ENCODE results near the gene TRAM2.

DNA sequence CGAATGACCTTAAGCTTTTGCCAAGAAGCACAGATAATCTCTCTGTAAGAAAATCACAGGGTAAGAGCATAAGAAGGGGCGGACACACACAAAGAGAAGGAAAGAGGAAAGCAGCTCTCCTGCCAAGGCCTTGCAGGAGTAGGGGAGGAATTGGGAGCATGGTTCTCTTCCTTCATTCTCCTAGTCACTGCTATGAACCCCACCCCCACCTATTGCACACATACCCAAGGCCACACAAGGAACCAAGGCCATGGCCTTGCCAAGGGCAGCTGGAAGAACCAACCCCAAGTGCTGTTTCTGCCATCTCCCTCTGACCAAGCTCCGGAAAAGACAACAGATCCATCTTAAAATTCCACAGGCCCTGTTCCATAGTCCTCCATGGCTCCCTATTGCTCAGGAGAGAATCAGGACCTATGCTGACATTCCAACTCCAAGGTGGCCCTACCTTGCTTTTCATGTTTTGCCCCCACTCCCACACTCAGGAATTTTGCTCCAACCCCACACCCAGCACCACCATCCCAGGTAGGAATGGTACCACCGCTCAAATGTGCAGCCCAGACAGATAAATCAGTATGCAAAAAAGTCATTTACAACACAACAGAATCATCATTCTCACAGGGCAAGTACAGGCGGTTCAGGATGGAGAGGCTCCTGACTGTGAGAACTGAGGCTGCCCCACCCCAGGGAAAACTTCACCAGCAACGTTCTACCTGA is 31.3 kb downstream of the TRAM2 start:
- TF ChIP-seq, protein P1, sequence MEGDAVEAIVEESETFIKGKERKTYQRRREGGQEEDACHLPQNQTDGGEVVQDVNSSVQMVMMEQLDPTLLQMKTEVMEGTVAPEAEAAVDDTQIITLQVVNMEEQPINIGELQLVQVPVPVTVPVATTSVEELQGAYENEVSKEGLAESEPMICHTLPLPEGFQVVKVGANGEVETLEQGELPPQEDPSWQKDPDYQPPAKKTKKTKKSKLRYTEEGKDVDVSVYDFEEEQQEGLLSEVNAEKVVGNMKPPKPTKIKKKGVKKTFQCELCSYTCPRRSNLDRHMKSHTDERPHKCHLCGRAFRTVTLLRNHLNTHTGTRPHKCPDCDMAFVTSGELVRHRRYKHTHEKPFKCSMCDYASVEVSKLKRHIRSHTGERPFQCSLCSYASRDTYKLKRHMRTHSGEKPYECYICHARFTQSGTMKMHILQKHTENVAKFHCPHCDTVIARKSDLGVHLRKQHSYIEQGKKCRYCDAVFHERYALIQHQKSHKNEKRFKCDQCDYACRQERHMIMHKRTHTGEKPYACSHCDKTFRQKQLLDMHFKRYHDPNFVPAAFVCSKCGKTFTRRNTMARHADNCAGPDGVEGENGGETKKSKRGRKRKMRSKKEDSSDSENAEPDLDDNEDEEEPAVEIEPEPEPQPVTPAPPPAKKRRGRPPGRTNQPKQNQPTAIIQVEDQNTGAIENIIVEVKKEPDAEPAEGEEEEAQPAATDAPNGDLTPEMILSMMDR (IDR thresholded peaks at IDR 0.05), result no peak
- no peak for TF ChIP-seq POLR2A (IDR thresholded peaks at IDR 0.05)

Measured in testis (tissue), 2 donors.